HG02623 (cell line): ENCODE data around the gene CMPK2.
A peak's percentile ranks its signal among the peaks of the same experiment; 100 is the strongest.
"Not testable (repeated sequence)": the region's sequence is repeated elsewhere in the genome, so short reads cannot be mapped to it uniquely, and the experiment has no call there.

ENCODE experiments used
- ATAC-seq: cut with Tn5 transposase; IDR thresholded peaks from one replicate; pipeline ENCODE4 v1.9.1; 2021; ENCODE audit warnings: moderate library complexity; ENCODE audit not compliant: unreplicated experiment

CMPK2 gene

DNA sequence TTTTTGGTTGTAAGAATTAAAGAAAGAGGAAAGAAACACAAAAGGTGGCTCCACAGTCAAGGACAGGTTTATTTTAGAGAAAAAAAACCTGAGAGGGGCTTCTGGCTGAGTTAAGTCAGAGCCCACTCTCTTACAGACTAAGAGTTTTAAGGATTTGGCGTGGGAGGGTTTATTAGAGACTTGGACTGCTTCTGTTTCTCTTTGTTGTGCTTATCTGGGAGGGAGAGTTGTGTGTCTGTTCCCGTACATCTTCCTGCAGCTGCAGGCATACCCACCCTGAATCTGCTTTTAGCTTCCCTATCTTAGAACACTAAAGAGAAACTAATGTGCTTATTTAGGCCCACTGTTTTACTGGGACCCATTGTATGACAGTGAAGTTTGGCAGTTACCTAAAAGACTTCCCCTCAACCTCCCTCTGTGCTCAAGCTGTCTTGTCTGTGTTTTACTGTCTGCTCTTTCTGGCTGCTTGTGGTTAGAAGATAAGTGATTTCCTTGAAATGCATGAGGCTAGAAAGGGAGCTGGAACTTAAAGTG is 14.6 kb upstream of the CMPK2 start:
- no peak for ATAC-seq

DNA sequence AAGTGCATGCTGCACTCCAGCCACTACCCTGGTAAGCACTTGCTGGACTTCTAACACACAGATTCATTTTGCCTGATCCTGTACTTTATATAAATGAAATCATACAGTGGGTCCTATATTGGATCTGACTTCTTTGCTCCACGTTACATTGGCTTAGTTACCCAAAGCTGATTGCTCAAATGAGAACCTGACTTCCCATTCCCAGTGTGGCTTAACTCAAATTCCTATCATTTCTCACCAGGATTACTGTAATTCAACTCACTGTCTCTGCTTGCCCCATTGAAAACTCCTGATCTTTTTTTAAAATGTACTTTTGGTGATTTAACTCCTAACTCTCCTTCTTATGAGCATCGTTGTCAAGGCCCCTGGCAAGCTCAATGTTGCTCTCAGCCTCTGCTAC is 13.3 kb upstream of the CMPK2 start:
- no peak for ATAC-seq

GRCh38 chr2:6878549-6878948 is 12.8 kb upstream of the CMPK2 start:
- ATAC-seq: no peak

DNA sequence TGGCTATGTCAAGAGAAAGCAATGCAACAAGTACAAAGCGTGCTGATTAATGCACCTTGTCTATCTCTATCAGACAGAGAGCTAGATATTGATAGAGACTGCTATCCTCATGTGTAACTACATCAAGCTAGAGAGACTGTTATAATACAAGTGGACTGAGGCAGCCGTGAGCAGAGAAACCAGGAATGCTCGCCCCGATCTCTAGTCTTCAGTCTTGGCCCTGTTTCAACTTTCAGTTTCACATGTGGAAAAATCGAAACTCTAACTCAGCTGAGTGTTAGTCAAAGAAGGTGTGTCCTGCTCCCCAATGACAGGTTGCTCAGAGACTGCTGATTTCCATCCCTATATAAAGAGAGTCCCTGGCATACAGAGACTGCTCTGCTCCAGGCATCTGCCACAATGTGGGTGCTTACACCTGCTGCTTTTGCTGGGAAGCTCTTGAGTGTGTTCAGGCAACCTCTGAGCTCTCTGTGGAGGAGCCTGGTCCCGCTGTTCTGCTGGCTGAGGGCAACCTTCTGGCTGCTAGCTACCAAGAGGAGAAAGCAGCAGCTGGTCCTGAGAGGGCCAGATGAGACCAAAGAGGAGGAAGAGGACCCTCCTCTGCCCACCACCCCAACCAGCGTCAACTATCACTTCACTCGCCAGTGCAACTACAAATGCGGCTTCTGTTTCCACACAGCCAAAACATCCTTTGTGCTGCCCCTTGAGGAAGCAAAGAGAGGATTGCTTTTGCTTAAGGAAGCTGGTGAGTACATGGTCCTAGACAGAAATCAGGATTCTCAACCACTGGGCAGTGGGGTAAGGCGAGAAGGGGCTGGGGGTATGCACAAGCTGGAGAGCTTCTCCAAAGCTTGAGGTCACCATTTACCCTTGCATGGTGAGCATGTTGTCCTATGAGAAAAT is 11.9 kb upstream of the CMPK2 start, which contains the start of gene RSAD2:
RSAD2 (plus strand) TSS at position 376 of the 903 bp plus-strand sequence; CDS start at position 400, 24 bp downstream.
- ATAC-seq: peak; percentile 83

DNA sequence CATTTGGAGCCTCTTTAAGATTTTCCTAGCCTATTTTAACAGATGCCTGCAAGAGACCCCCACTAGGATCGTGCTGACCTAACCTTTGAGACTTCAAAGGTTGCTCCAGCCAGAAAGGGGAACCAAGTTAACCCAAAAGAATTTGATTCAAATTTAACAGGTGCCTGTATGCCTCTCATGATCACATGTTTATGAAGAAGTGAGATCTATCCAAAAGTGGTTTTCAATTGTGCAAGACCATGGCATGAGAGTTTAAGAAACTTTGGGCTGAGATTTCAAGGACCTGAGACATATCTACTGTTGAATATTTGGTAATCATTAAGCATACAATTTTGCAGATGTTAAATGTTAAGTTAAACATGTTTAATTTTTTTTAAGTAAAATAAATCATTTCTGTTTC is 10.6 kb upstream of the CMPK2 start:
- ATAC-seq: no peak

DNA sequence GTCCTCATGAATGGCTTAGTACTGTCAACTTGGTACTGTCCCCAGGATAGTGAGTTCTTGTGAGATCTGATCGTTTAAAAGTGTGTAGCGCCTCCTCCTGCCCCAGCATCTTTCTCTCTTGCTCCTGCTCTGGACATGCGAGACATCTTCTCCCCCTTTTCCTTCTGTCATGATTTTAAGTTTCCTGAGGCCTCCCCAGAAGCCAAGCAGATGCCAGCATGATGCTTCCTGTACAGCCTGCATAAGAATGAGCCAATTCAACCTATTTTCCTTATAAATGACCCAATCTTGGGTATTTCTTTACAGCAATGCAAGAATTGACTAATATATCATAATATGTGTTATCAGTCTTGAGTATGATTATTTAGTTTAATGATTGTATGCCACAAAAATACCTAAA is 8.3 kb upstream of the CMPK2 start:
- no peak for ATAC-seq

DNA sequence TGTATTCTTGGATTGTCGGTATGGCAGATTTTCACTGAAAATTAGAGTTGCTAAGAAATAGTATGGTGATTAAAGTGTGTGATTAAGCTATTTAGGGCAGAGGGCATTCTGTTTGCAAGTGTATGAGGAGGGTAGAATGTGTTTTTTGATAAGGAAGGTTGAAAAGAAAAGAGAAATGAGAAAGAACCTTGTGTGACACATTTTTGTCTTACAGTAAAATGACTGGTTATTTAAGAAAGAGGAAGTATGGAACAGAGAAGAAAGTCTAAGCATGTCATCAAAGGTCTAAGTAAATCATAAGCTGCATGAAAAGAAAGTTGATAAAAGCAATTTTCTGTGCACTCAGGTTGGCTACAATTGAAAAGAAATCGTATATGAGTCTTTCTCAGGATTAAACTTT is 6.7 kb upstream of the CMPK2 start:
- ATAC-seq: no peak

DNA sequence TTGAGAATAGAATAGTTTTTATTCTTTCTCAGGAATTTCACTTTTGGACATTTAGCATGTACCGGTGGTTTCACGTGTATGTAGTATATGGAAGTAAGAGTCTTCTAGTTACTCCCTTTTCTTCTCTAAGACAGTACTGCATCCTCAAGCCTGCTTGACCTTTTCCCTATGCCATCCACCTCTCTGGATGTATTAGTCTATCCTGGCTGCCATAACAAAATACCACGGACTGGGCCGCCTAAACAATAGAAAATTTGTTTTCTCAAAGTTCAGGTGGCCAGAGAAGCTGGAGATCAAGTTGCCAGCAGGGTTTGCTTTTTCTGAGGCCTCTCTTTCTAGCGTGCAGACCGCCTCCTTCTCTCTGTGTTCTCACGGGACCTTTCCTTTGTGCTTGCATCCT is 1.3 kb upstream of the CMPK2 start:
- no peak for ATAC-seq

GRCh38 chr2:6866275-6866671 is 566 bp upstream of the CMPK2 start:
- peak; percentile 36 for ATAC-seq

DNA sequence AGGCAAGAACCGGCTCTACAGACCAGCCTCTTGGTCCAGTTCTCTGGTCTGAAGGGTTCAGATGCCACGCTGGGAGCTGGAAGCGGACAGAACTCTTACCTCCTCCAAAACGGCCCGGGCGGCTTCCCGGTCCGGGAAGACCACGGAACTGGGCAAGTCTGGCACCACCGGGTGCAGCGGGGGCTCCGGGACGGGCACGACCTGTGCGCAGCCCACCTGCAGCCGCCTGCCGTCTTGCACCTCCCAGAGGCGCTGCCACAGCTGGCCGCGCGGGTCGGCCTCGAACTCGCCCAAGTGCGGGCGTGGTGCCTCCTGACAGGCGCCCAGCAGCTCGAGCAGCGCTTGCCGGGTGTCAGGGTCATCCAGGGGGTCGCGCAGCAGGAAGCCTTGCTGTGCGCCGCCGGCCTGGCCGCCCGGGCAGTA is 773 bp downstream of the CMPK2 start:
- peak; percentile 4 for ATAC-seq

DNA sequence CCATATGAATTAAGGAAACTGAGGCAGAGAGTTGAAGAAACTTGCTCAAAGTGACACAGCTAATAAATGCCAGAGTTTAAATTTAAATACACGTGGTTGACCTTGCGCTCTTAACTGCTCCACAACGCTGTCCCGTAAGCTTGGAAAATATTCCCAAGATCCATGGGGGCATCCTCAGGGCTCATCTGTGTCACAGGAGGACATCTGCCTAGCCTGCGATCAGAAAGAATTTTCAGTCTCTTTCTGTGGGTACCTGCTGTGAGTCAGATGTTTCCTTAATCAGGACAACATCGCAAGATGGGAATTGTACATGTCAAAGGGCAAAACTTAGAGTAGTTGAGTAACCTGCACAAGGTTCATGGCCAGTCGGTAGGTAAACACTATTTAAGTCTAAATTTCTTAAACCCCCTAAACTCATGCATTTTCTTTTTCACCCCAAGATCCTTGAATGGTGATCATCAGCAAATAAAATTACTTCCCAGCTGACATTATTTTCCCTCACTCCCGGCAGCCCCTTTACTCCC is 1.4 kb downstream of the CMPK2 start:
- no peak for ATAC-seq

DNA sequence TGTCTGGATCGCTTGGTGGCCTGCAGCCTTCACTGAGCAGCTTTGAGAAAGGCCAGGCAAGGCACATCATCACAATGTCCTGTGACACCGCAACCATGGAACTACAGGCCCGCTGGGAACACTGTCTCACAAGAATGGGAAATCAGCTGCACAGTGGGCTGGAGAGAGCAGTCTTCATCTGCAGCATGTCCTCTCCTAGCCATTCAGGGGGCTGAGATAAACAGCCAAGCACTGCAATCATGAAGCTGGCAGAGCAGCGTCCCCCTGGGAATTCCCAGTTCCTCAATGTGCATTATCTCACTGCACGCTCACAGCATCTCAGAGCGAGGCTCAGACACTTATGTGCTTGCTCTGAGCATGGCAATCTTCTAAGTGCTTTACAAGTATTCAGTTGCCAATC is 1.9 kb downstream of the CMPK2 start:
- ATAC-seq: no peak

- no peak for ATAC-seq
Measured at GRCh38 chr2:6860296-6860695, 5.4 kb downstream of the CMPK2 start.

DNA sequence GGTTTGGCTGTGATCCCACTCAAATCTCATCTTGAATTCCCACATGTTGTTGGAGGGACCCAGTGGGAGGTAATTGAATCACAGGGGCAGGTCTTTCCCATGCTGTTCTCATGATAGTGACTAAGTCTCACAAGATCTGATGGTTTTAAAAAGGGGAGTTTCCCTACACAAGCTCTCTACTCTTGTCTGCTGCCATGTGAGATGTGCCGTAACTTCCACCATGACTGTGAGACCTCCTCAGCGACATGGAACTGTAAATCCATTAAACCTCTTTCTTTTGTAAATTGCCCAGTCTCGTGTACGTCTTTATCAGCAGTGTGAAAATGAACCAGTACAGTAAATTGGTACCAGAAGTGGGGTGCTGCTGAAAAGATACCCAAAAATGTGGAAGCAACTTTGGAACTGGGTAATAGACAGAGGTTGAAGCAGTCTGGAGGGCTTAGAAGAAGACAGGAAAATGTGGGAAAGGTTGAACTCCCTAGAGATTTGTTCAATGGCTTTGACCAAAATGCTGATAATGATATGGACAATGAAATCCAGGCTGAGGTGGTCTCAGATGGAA is 7.2 kb downstream of the CMPK2 start:
- ATAC-seq: not testable (repeated sequence)

DNA sequence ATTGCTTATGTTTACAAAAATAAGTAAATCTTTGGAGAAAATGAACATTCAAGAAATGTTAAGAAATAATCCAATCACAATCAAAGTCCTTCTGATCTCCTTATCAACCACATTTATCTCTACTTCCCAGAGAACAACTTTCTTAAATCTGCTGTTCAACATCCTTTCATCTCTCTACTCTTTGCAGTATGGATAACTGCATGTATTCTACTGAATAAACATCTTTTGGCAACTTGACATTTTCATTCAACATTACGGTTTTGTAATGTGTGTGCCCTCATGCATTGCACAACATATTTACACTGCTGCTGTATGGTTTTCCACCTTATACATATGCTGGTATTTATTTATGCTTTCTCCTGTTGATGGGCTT is 9.2 kb downstream of the CMPK2 start:
- no peak for ATAC-seq

DNA sequence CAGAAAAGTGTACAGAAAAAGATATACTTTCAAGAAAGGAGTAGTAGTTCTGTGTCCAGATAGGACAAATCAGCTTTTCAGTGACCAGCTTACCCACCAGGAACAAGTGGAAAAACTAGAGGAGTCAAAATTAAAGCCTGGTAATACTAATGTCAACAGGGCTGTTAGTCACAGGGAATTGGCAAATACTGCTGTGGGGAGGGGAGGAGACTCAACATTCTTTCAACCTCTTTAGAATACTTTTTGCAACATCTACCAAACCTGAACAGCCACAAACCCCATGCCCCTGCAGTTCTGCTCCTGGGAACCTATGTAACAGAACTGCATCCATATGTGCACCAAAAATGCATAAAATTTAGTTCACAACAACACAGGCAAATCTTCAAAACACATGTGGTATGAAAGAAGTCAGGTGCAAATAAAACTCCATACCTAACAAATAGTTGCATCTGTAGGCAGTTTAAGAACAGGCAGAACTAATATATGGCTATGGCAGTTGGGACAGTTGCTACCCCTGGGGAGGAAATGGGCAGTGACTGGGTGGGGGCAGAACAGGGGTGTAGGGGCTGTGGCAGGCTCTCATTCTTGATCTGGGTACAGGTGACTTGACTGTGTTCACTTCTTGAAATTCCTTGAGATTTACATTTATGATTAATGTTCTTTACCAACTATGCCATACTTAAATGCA is 9.7 kb downstream of the CMPK2 start:
- ATAC-seq: no peak

DNA sequence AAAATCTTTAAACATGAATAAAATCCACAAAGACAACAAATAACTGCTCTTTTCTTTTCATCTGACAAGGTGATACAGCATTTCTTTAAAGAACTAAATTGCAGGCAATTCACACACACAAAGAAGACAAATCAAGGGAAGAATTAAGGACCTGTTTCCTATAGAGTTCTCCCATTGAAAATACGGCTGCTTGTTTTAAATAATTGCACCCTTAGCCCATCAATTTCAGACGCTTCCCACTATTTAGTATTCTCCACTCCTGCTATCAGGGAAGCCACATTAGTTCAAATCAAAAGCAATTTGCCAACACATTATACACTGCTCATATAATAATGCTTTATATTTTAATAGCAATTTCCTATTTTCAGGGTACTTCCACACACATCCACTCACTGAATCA is 11.3 kb downstream of the CMPK2 start:
- no peak for ATAC-seq

- no peak for ATAC-seq
Measured at GRCh38 chr2:6852195-6852594, 13.5 kb downstream of the CMPK2 start.

DNA sequence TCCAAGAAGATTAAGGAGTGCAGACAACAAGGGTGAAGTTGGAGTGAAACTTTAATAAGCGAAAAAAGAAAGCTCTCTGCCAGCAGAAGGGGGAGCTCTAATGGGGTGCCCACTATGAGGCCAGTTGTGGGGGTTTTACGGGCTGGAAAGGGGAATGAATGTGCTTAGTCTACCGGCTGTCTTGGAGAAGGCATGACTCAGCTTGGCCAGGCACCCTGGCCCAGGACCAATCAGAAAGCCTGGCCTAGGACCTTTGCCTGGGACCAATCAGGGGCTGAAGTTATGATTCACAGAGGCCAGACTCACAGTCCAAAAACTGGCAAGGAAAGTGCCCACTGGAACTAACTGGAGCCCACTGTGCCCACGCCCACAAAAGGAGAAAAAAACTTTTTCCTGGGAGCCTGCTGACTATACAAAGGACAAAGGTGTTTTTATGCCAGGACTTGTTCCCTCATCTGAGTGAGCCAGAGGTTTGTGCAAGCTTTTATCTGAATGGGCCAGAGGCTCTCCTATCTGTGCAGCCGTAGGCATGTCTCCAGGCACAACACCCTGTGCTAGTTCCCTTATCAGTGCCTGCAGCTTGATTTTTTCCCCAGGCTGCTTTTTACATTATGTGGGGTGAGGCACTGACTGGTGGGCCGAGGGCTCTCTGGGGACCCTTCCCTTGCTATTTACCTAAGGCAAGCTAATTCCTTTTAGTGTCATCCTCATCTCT is 18.6 kb downstream of the CMPK2 start:
- ATAC-seq: no peak

DNA sequence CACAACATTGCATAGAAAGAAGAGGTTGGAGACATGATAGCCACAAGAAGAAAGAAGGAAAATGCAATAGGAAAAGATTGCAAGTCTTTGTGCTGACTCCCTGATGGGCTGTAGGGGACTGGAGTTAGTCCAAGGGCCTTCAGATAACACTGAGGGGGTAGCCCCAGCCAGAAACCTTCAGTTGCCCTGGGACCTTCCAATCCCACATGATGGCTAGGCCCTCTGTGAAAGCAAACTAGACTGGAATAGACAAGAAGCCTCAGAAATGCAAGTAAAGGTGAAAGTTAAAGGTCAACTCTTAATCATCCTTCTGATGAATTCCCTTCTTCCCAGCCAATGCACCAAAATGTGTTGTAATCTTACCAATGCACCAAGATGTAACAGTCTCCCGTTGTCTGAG is 19.2 kb downstream of the CMPK2 start:
- ATAC-seq: no peak

- no peak for ATAC-seq
Measured at GRCh38 chr2:6845903-6846302, 19.8 kb downstream of the CMPK2 start.
